Vagina (tissue), 2 donors: ENCODE data around the gene CRYAA.

Experiments
- POLR2A ChIP-seq, 2 donors: fragments of 450-650 bp; IDR thresholded peaks; one replicate each; pipeline ENCODE4 v1.6.1; 2017; ENCODE audit warnings: antibody characterized with exemption in 2 of 2, mild to moderate bottlenecking in 2 of 2, moderate library complexity in 2 of 2
- POLR2AphosphoS5 ChIP-seq, 2 donors: sonication (generic); formaldehyde crosslinking; IDR thresholded peaks; one replicate each; pipeline ENCODE4 v1.9.0; 2017; ENCODE audit warnings: antibody characterized with exemption in 2 of 2, mild to moderate bottlenecking in 2 of 2, low read depth in 1 of 2; ENCODE audit not compliant: insufficient read depth in 1 of 2
- TF ChIP-seq, protein P1 (sequence below), 3 experiments: fragments of 450-650 bp in 2 of 3; fragments of 200-600 bp in 1 of 3; sonication (generic) in 1 of 3; IDR thresholded peaks; one replicate each; pipeline ENCODE4 v1.5.1; 2017 to 2019; ENCODE audit warnings: antibody characterized with exemption in 3 of 3, mild to moderate bottlenecking in 2 of 3, moderate library complexity in 2 of 3

DNA sequence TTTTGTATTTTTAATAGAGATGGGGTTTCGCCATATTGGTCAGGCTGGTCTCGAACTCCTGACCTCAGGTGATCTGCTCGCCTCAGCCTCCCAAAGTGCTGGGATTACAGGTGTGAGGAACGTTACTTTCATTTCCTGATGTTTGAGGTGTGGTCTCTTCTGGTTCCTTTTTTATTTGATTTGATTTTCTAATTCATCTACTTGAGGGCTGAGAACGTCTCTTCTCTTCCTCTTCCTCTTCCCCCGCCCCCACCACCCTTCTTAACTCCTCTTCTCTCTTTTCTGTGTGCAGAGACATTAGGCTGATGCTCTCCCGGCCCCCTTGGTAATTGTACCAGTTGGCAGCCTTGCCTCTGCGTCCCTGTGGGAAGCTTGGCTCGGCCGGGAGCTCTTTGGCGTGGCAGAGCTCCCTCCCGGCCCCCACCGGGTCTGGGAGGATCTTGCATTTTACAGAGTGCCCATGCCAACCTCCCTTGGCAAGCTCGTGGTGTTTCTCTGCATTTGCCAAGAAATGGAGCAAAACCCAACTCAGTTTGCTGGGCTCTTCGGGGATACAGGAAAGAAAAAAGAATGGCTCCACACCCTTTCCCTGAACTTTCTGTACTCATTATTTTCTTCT lies 19.9 kb downstream of the CRYAA start:
- TF ChIP-seq, protein P1, sequence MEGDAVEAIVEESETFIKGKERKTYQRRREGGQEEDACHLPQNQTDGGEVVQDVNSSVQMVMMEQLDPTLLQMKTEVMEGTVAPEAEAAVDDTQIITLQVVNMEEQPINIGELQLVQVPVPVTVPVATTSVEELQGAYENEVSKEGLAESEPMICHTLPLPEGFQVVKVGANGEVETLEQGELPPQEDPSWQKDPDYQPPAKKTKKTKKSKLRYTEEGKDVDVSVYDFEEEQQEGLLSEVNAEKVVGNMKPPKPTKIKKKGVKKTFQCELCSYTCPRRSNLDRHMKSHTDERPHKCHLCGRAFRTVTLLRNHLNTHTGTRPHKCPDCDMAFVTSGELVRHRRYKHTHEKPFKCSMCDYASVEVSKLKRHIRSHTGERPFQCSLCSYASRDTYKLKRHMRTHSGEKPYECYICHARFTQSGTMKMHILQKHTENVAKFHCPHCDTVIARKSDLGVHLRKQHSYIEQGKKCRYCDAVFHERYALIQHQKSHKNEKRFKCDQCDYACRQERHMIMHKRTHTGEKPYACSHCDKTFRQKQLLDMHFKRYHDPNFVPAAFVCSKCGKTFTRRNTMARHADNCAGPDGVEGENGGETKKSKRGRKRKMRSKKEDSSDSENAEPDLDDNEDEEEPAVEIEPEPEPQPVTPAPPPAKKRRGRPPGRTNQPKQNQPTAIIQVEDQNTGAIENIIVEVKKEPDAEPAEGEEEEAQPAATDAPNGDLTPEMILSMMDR (IDR thresholded peaks at IDR 0.05), result no peak
- TF ChIP-seq POLR2AphosphoS5 (IDR thresholded peaks at IDR 0.05; ENCODE audit: insufficient read depth in 1 of 2, low read depth in 1 of 2), result peak in 1 of 2 donors; percentile 39
- no peak for TF ChIP-seq POLR2A (IDR thresholded peaks at IDR 0.05)
